ENCODE measurements around the gene VPS13D. TPM values are rescaled to one million over a fixed set of nuclear protein-coding genes. Genes with fewer than 3 reads are reported as not detected.

VPS13D gene
- total RNA-seq, 1 experiment from 2014 or later, result 31.6 TPM

- ChIA-PET CTCF (no interaction called here), RAD21 (ENCODE audit: low non-redundant PET in 1 of 2, low total read pairs in 2 of 2, uncharacterized antibody in 2 of 2, unreplicated experiment in 2 of 2) (no interaction called here), POLR2A (no interaction called here)
- Histone ChIP-seq H3K9ac (ENCODE audit: low read length) (no peak overlapping the region), H3K36me3 (ENCODE audit: control insufficient read depth in 1 of 2, insufficient read depth in 2 of 2, low read length in 2 of 2) (no peaks in the 10 kb centered on the region), H3K9me2 (ENCODE audit: insufficient read depth) (no peaks in the 10 kb centered on the region), H3K4me1 (ENCODE audit: control insufficient read depth in 1 of 2, insufficient read depth in 2 of 2, low read length in 2 of 2) (peaks cover 26 to 57% of the 10 kb centered on the region in 2 experiments), H3K4me3 (replicated peaks in 1 of 2; ENCODE audit: low read depth in 1 of 2, low read length in 2 of 2) (no peak overlapping the region), H3K4me2 (ENCODE audit: low read length) (no peak overlapping the region), H3K27me3 (ENCODE audit: insufficient read depth, low read length) (no peaks in the 10 kb centered on the region), H2AFZ (ENCODE audit: low read depth, low read length, poor library complexity, severe bottlenecking) (no peak overlapping the region), H3K9me3 (ENCODE audit: control insufficient read depth in 1 of 2, insufficient read depth in 1 of 2, low read depth in 1 of 2, low read length in 2 of 2) (no peaks in the 10 kb centered on the region), H4K20me1 (ENCODE audit: insufficient read depth) (no peaks in the 10 kb centered on the region), H3K27ac (ENCODE audit: low read depth, low read length) (no peak overlapping the region), H3K79me2 (ENCODE audit: insufficient read depth, low read length) (no peaks in the 10 kb centered on the region)
- DNase-seq (ENCODE audit: low read depth, low spot score) (no peak), ATAC-seq (no peak)
- intact Hi-C loops (cut with micrococcal nuclease), result loop anchor here (5.0 to 10.0 kb wide), 2 partner anchors 112 to 140 kb away; no protein-coding TSS in a partner anchor
- BruUV-seq (replicated peaks), result no TSS peak
- TF ChIP-seq ELF1 (IDR thresholded peaks at IDR 0.05; ENCODE audit: borderline replicate concordance, low read depth), result no peak
- TF ChIP-seq SP1 (IDR thresholded peaks at IDR 0.05; ENCODE audit: low read depth), result no peak
- TF ChIP-seq CEBPB (IDR thresholded peaks at IDR 0.05; ENCODE audit: low read depth), result no peak
- no peak for TF ChIP-seq POLR2AphosphoS5 (IDR thresholded peaks at IDR 0.05; ENCODE audit: low read depth, low read length)
- no peak for TF ChIP-seq CBX3 (IDR thresholded peaks at IDR 0.05; ENCODE audit: low read depth)
- TF ChIP-seq RAD21 (IDR thresholded peaks at IDR 0.05; ENCODE audit: low read depth), result no peak
- no peak for TF ChIP-seq EGR1 (IDR thresholded peaks at IDR 0.05; ENCODE audit: low read depth)
- no peak for TF ChIP-seq EZH2phosphoT487 (IDR thresholded peaks at IDR 0.05; ENCODE audit: borderline replicate concordance)
- TF ChIP-seq FOSL1 (IDR thresholded peaks at IDR 0.05; ENCODE audit: low read depth), result no peak
- TF ChIP-seq ZBTB33 (IDR thresholded peaks at IDR 0.05; ENCODE audit: extremely low read depth, insufficient replicate concordance, low read length), result no peak
- no peak for TF ChIP-seq YY1 (IDR thresholded peaks at IDR 0.05; ENCODE audit: extremely low read depth, insufficient replicate concordance, low read depth, low read length)
Measured at GRCh38 chr1:12544357-12544756, 314.5 kb downstream of the VPS13D start.

All from HCT116 (cell line).